ENCODE data around the gene FYB1.

The FYB1 gene

DNA sequence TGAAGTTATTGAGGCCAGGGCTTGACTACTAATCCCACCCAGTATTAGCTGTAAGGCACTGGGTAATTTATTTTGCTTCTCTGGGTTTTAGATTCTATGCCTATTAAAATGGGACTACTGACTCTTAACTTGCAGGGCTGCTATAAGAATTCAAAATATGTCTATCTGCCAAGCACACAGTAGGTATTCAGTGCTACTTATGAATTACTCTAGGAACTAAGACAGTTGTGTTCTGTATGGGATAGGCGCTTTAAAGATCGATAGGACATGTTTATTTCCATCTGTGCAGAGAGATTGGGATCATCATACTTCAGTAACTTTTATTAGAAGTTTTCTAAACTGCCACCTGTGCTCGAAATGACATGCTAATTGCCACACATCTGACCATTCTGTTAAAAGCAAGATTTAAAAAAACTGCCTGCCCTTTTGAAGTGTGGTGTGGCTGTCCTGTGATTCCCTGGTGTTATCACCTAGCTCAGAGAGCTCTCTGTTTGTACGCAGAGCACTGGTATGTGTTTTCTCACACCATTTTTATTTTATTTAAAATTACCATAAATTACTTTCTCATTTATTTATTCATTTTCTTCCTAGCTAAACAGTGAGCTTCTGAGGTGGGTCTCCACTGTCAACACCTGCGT, 58.7 kb downstream of the FYB1 start:
- no peak for DNase-seq (ENCODE audit: low read depth)

DNA sequence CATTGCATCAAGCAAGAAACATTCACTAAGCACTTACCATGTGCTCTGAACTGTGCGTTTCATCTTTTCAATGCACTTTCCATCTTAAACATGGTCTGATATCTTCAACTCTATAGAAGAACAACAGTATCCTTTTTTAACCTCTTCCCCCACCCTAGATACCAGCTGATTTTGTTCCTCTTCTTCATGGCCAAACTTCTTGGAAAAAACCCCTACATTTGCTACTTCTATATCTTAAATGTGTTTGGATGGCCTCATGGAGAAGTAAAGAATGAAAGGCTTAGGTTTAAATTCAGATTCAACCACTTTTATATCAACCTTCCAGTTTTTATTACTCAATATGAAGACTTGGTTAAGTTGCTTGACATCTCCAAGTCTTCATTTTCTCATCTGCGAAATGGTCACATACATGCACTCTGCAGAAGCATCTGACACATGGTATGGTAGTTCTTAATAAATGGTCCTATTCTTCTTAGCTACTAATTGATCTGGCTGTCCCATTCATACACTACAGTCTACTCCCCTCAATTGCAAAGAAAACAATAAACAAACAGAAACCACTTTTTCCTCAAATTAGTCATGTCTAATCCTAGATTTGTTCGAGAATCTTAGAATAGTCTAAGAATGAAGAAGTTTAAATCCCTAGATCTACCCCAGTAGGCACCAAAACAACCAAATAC, 59.4 kb downstream of the FYB1 start:
- no peak for DNase-seq (ENCODE audit: low read depth)

DNA sequence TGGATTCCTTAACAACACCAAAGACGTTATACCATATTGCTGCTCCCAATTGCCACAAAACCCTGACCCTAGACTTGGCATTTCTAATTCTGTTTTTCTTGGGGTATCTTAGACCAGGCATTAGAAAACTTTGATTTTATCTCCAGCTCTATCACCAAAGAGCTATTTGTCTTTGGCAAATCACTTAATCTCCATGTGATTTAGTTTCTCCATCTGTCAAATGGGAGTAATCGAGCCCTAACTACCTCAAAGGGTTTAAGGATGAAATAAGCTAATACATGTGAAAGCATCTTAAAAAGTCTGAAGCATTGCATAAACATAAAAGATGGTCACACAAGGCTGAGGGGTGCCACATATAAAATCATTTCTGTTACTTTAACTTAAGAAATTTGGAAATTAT, 60.6 kb downstream of the FYB1 start:
- no peak for DNase-seq (ENCODE audit: low read depth)

DNA sequence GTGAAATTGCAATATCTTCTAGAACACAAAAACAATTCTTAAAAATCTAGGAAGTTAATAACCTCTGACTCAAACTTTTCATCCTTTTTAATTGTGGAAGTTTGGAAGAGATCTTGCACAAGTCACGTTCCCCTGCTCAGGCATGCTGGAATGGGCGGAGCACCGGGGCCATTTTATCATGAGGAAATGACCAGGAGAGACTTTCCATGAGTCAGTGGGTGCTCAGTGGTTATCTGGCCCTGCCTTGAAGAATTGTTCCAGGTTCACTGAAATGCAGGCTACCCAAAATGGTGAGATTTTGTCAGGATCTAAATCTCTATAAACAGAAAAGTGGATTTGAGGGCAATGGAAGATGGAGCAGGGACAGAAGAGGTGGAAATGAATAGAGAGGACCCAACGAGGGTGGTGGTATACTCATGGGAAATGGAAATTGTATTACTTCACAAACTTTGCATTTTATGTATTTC, 61.2 kb downstream of the FYB1 start:
- no peak for DNase-seq (ENCODE audit: low read depth)

DNA sequence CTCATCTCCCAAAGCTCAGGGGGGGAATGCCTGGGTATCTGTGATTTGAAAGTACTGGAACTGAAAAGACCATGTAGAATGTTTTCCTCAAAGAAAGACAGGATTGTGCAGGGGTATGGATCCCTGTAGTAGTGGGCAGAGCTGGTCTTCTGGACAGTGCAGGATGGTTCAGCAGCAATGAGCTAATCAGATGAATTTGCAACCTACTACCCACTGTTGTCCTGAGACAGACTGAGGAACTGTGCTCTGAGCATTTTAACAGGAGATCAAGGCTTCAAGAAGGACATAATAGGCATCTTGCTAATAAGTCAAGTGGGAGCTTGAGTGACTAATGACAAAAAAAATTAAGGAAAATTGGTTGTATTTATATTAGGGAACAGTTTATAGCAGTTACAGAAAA, 61.7 kb downstream of the FYB1 start:
- no peak for DNase-seq (ENCODE audit: low read depth)

DNA sequence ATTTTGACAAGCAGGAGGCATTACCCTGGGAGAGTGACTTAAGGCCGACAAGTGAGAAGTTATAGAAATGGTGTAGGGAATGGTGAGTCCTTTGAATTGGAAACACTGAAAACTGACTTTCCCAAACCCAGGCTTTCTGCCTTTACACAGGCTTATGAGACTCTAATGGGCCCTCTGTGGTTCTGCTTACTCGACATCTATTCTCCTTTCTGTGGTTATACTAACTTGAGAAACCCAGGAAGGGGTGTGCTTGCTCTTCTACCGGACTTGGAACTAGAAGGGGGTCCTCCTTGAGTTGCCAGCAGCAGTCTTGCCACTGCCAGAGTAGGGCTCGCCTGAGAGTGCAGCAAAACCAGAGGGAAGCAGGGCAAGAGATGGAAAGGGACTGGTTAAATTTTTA, 63.3 kb downstream of the FYB1 start:
- no peak for DNase-seq (ENCODE audit: low read depth)

DNA sequence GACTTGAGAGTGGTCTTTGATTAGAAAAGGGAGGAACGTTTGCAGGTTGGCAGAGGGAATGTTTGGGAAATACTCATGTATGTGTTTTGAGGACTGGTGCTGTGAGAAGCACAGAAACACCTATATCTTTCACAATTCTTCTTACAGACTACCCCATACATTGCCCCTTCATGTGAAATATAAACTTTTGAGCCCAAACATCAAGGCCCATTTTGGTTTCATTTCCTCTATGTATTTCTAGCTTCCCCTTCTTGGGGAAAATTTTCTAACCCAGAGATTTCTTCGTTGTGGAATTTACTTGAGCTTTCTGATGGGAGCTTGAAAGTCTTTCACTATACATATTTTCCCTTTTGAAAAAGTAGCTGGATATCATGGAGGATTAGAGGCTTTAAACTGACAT, 67.6 kb downstream of the FYB1 start:
- DNase-seq (ENCODE audit: low read depth): no peak

DNA sequence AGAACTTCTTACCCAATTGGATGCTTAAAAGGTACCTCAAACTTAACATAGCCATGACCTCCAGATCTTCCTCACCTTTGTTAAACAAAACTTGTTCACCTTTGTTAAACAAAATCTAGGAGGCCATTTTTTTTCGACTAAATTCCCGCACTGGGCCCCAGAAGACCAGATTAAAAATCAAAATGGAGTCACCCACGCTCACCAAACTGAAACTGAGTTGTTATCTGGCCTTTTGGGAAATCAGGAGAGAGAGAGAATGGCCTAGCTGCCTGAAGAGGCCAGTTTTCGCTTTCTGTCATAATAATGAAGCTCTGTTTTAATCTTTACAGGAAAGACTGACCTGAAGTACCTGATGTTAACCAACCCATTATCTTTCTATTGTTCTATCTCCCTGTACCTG, 69.4 kb downstream of the FYB1 start:
- DNase-seq (ENCODE audit: low read depth): no peak

GRCh38 chr5:39148983-39149534, 70.3 kb downstream of the FYB1 start:
- no peak for DNase-seq (ENCODE audit: low read depth)

DNA sequence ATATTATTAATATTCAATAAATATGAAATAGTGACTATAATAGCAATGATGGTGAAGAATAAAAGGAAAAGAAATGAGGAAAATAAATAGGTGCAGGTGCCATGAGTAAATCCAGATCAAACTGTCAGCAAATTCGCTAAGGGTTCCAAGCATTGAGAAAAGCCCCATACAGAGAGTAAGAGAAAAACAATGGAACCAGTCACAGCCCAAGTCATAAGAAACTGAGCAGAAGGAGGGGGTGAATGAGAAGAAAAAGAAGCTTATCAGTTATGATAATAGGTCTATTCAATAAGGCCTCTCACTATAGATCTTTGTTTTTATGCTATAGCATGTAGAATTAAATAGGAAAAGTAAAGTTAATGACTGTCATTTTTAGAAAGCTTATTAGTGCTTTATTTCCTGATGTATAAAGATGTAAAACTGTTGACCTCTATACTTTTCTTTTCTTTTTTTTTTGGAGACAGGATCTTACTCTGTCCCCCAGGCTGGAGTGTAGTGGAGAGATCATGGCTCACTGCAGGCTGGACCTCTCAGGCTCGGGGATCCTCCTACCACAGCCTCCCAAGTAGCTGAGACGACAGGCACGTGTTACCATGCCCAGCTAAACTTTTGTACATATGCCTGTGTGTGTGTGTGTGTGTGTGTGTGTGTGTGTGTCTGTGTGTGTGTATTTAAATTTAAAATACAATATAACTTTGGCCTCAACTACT, 72.4 kb downstream of the FYB1 start:
- no peak for DNase-seq (ENCODE audit: low read depth)

GRCh38 chr5:39143151-39143860, 76.1 kb downstream of the FYB1 start:
- no peak for DNase-seq (ENCODE audit: low read depth)

- no peak for DNase-seq (ENCODE audit: low read depth)
Measured at GRCh38 chr5:39140558-39141168, 78.7 kb downstream of the FYB1 start.

DNA sequence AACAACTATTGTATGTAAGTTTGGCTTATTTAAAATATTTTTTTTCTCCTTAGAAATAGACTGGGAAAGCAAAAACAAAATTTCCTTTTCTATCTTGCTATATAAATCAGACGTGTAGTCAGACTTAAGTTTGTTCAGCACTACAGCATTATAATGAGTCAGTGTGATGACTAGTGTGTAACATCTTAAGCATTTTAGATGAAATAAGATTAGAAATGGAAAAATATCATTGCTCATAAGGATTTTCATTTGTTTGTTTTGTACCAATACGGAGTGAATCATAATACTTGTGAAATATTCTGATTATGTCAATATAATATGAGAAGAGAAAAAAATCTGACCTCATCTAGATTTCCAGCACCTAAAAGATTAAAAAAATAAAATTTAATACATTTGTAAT, 80.5 kb downstream of the FYB1 start:
- DNase-seq (ENCODE audit: low read depth): no peak

DNA sequence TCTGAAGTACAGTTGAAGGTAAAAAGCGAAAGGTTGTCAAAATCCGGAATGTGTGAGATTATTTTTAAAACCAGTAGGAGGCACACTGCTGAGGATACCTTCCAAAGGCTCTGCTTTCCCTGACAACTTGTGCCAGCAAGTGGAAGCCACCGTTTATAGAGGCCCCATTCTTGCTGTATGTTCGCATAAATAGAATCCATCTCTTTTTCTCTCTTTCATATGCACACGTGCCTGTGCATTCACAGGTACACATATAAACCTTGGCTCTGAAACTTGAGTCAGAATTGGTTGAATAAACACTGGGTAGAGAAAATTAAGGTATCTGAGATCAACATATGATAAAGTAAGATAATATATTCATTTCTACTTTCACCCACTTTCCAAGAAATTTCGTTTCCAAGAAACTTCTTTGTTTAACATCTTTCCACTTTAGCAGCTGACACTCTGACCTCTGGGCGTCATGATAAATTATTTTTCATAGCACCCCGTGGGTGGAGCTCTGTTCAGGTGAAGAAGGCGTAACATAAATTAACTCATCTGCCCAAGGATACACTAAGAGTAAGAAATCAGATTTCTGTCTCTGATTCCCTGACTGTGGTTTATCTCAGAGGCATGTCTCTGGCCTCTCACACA, 81.4 kb downstream of the FYB1 start:
- no peak for DNase-seq (ENCODE audit: low read depth)

DNA sequence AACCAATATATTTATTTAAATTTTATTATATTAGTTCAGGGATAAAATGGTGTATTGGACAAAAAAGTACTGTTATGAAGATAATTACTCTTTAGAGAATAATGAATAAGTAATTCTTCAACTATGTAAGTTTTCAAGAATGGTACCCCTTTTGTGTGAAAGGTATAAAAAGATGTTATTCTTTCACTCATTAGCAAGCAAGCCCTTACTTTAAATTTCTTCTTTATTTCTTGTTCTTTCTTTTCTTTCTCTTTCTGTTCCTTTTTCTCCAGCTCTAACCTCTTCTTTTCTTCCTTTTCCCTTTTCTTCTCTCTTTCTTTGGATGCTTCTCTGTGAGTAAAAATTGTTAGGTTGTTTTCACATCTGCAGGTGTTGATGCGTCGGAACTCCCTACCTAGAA, 82.0 kb downstream of the FYB1 start:
- DNase-seq (ENCODE audit: low read depth): no peak

GRCh38 chr5:39132792-39133191, 86.6 kb downstream of the FYB1 start:
- DNase-seq (ENCODE audit: low read depth): no peak

DNA sequence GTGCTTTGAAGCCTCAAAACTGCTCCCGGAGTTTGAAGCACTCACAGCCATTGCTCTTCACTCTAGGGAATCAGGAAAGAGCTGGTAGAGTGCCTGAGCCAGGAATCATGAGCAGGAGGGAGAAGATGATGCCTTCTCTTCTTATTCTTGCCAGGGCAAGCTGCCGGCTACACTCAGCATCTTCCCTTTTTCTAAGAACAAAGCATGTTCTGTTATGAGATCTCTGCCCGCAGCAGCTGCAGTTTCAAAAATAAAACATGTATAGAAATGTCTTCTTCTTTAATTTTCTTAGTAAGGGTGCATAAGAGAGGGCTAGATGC, 87.3 kb downstream of the FYB1 start:
- DNase-seq (ENCODE audit: low read depth): no peak

DNA sequence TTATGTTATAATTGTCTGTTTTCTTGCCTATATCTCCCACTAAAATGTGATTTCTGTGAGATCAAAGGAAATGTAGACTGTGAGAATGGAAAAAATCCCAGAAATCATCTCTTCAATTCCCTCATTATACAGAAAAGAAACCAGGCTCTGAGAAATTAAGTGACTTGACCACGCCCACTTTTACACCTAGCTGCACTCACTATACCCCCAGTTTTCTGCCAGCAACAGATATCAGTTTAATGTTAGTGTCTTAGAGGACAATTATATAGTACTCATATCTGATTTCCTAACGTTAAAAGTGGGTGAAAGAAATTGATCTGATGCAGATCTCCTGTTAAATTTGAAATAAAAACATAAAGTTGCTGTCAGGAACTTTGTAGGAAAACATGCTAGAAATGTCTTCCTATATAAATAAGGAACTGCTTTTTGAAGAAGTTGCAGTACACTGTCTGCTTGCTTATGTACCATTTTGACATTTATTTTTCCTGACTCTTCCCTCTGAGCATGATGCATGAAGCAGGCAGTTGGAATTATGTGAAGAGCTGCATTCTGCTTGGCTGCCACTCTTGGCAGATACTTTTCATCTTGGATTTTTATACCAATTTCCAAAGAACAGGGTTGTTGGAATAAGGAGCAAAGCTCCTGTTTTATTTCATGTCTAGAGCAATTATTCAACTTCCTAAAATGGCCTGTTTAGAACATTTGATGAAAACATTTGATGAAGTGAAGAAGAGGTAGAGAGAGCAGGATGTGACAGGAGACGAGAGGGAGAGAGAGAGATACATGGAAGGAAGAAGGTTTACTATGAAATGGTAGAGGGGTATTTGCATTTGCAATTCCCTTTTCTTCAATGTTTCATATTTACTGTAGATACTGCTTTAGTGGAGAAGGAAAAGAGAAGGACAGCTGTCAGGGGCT, 87.9 kb downstream of the FYB1 start:
- DNase-seq (ENCODE audit: low read depth): no peak

- DNase-seq (ENCODE audit: low read depth): no peak
Measured at GRCh38 chr5:39130716-39131115, 88.6 kb downstream of the FYB1 start.

- no peak for DNase-seq (ENCODE audit: low read depth)
Measured at GRCh38 chr5:39121922-39122321, 97.4 kb downstream of the FYB1 start.

DNA sequence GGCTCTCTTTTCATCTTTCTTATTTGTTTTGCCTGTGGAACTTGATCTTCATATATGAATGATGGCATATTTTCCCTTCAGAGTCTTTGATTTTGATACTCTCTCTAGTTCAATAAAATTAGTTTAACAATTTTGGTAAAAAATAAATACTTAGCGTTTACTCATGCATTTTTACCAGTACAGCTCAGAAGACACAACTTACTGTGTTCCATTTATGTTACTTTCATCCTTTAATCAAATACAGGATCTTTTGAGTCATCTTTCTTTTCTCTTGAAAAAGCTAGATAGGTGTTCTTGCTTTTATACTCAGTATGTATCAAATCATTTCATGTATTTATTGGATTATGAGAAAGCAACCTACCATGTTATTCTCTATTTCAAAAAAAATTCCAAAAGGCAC, 98.0 kb downstream of the FYB1 start:
- DNase-seq (ENCODE audit: low read depth): no peak
